Measurements from ENCODE around the gene DKK1.
A peak's percentile ranks its signal among the peaks of the same experiment; 100 is the strongest.

Gene DKK1

DNA sequence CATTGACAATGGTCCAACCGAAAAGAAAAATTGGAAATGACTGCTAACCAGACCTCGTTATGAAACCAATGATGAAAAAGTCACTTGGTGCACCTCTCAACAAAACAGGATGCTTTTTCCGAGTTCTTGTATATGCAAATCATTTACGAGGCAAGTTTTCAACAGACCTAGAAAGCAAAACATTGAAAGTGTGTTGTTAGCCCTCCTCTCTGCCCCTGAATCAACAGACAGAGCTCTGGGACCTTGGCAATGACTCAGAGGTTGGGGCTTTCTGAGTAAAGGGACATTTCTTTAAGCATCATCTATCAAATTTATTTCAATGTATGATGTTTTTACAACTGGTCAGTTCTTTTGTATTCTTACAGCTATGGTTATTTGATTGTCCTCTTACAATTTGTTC, 16.3 kb upstream of the DKK1 start:
- H3K4me3 ChIP-seq (ENCODE audit: low read length) = no peak overlapping the region
- H3K27me3 ChIP-seq (ENCODE audit: control insufficient read depth, insufficient read depth, low read length) = no peaks in the 10 kb centered on the region

DNA sequence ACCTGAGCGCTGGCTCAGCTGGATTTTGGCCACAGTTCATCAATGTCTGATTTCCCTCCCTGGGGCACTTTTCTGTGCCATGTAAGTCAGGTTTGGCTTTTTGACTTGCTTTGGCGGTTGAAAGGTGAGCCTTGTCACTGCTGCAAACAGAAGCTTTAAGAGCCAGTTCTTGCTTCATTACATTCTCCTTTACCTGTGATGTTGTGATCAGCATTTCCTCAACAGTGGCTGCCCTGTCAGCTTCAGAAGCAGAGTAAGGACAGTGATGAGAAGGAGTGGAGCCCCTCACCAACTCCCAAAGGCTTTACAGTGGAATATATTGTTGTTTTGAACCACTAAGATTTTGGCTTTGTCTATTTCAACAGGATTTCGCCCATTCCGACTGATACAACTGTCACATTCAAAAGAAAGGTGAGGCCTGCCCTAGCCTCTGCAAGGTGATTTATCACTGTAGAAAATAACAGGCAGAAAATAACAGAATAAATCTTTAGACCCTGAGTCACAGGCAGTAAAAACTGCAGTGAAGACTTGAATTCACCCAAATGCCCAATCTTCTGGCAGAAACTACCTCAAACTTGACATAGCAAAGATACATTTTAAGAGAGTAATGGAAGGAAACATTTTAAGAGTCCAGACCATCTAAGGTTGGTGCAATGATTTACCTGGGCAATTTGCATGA, 13.3 kb upstream of the DKK1 start:
- no peaks in the 10 kb centered on the region for H3K36me3 ChIP-seq (ENCODE audit: control insufficient read depth, insufficient read depth, low read length)
- no peak overlapping the region for H3K4me3 ChIP-seq (ENCODE audit: low read length)
- H3K4me1 ChIP-seq (ENCODE audit: control insufficient read depth, insufficient read depth, low read length) = no peaks in the 10 kb centered on the region
- H3K27ac ChIP-seq (ENCODE audit: low read depth, low read length) = no peak overlapping the region
- no peak overlapping the region for H3K9ac ChIP-seq (ENCODE audit: low read length)
- no peaks in the 10 kb centered on the region for H3K27me3 ChIP-seq (ENCODE audit: control insufficient read depth, insufficient read depth, low read length)

More for the DNA sequence above, 16.3 kb upstream of the DKK1 start:
- Histone ChIP-seq H3K9ac (ENCODE audit: low read length) (no peak overlapping the region), H3K27ac (ENCODE audit: low read depth, low read length) (no peak overlapping the region), H3K4me1 (ENCODE audit: control insufficient read depth, insufficient read depth, low read length) (no peaks in the 10 kb centered on the region), H3K36me3 (ENCODE audit: control insufficient read depth, insufficient read depth, low read length) (no peaks in the 10 kb centered on the region)

DNA sequence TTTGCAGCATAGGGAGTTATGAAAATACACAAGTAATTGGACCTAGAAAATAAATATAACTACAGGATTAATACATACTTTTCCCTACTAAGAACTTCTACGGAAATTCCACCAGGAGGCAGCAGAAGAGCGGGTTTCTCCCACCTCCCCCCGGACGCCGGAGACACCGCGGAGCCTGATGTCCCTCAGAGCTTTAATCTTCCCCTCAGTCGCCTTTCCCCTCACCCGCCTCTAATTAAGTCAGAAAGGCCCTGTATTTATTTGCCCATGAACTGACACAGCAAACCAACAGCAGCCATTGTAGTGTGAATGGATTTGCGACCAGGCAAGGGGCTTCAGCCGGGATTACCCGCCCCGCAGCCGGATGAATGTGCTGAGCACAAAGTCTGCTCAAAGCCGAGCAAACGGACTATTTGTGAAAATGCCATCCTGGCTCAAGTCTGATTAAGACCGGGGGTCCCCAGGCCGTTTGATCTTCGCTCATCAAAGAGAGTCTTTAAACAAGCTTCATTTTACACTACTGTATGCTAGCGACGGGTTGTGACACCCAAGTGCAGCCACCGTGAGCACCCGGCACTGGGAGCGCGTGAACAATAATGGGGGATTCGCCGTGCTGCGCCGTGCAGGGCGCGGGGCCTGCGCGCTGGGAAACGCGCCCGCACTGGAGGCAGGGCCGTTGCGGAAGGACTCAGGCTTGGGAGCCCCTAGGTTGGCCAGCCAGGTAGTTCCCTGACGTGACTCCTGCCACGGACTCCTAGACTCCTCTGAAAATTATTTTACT, 5.6 kb upstream of the DKK1 start:
- no peak overlapping the region for H3K9ac ChIP-seq (ENCODE audit: low read length)
- peak overlapping the region; percentile 65 for H3K4me3 ChIP-seq (ENCODE audit: low read length)
- no peaks in the 10 kb centered on the region for H3K4me1 ChIP-seq (ENCODE audit: control insufficient read depth, insufficient read depth, low read length)

DNA sequence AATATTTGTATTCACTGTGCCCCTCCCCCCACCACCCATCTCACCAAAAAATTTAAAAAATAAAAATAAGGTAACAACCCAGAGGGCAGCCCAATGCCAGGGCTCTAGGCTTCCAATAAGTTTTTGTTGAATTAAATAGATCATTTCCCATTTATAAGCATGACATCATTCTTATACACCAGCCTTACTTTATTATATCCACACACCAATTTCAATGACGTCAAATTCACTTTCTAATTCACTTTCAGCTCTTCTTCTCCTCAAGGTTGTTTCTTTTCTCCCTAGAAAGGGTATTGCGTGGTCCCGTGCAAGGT, 1.2 kb upstream of the DKK1 start:
- Histone ChIP-seq H3K27ac (ENCODE audit: low read depth, low read length) (no peak overlapping the region), H3K36me3 (ENCODE audit: control insufficient read depth, insufficient read depth, low read length) (no peaks in the 10 kb centered on the region), H3K4me1 (ENCODE audit: control insufficient read depth, insufficient read depth, low read length) (no peaks in the 10 kb centered on the region), H3K27me3 (ENCODE audit: control insufficient read depth, insufficient read depth, low read length) (peaks cover 9% of the 10 kb centered on the region), H3K4me3 (ENCODE audit: low read length) (peak overlapping the region; percentile 7), H3K9ac (ENCODE audit: low read length) (no peak overlapping the region)

More for the DNA sequence above, 5.6 kb upstream of the DKK1 start:
- Histone ChIP-seq H3K27me3 (ENCODE audit: control insufficient read depth, insufficient read depth, low read length) (peaks cover 4% of the 10 kb centered on the region), H3K36me3 (ENCODE audit: control insufficient read depth, insufficient read depth, low read length) (no peaks in the 10 kb centered on the region), H3K27ac (ENCODE audit: low read depth, low read length) (no peak overlapping the region)

DNA sequence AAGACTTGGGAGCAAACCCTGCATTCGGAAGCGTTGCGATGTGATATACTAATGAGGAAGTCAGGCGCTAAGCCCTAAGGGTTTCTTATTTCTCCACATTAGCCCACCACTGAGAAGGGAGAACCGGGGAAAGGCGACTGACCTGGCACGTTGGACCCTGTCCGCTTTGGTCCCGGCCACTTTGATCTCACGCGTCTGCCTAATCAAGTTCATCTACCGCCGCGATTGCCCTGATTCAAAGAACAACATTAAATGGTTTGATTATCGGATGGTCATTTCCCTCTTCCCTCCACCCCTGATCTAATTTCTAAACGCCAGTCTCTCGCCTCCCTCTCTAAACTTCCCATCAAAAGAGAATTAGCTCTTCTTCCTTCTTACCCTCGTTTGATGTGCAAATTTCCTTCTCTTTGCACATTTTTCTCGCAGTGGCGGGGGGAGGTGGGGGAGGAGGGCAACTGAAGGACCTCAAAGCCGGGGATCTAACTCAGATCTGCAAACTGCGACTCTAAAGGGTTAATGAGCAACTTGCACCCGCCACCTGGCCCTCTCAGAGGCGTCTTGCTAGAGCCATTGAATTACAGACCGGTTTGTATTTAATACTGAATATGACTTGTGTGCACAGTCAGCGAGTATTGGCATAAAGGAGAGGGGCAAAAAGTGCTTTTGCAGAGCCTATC, 687 bp upstream of the DKK1 start:
- no peak overlapping the region for H3K9ac ChIP-seq (ENCODE audit: low read length)
- peak overlapping the region; percentile 63 for H3K4me3 ChIP-seq (ENCODE audit: low read length)
- no peaks in the 10 kb centered on the region for H3K36me3 ChIP-seq (ENCODE audit: control insufficient read depth, insufficient read depth, low read length)
- peaks cover 9% of the 10 kb centered on the region for H3K27me3 ChIP-seq (ENCODE audit: control insufficient read depth, insufficient read depth, low read length)
- no peak overlapping the region for H3K27ac ChIP-seq (ENCODE audit: low read depth, low read length)
- H3K4me1 ChIP-seq (ENCODE audit: control insufficient read depth, insufficient read depth, low read length) = no peaks in the 10 kb centered on the region

DNA sequence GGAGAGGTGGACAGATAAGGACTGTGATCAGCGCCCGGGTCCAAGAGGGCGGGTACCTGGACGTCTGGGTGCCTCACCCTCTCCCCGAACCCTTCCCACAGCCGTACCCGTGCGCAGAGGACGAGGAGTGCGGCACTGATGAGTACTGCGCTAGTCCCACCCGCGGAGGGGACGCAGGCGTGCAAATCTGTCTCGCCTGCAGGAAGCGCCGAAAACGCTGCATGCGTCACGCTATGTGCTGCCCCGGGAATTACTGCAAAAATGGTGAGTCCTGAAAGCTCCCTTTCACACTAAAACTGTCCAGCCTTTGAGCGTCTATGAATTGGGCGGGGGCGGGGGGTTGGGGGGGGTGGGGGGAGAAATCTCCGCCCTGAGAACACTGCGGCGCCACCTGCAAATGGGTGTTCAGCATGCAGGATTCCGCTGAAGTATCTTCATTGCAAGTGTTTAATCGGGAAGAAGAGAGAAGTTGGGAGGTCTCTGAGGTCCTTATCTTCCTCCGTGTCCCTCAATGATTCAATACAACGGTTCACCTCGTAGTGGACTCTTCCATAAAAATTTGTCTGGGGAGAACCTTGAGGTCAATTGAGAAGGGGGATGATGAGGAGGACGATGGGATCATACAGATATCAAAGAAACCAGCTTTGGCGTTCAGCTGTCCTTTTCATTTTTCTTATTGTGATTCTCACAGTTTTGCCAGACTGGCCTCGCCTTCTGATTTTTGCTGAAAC, 906 bp downstream of the DKK1 start:
- no peaks in the 10 kb centered on the region for H3K4me1 ChIP-seq (ENCODE audit: control insufficient read depth, insufficient read depth, low read length)
- H3K27ac ChIP-seq (ENCODE audit: low read depth, low read length) = no peak overlapping the region
- H3K4me3 ChIP-seq (ENCODE audit: low read length) = peak overlapping the region; percentile 63
- H3K36me3 ChIP-seq (ENCODE audit: control insufficient read depth, insufficient read depth, low read length) = no peaks in the 10 kb centered on the region
- H3K27me3 ChIP-seq (ENCODE audit: control insufficient read depth, insufficient read depth, low read length) = peaks cover 5% of the 10 kb centered on the region
- H3K9ac ChIP-seq (ENCODE audit: low read length) = no peak overlapping the region

DNA sequence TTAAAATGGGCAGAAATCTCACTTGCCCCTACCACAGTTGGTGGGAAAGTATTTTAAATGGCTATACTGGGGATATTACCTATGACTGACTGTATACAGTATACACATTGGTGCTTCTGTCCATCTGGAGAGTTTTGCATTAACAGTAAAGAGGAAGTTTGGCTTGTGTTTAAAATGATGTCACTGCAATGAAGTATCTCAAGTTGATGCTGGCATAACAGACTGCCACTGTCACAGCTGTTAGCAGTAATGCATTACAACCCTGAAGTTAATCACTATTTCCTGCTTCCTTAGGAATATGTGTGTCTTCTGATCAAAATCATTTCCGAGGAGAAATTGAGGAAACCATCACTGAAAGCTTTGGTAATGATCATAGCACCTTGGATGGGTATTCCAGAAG, 1.9 kb downstream of the DKK1 start:
- no peaks in the 10 kb centered on the region for H3K36me3 ChIP-seq (ENCODE audit: control insufficient read depth, insufficient read depth, low read length)
- H3K27me3 ChIP-seq (ENCODE audit: control insufficient read depth, insufficient read depth, low read length) = peaks cover 5% of the 10 kb centered on the region
- no peak overlapping the region for H3K9ac ChIP-seq (ENCODE audit: low read length)
- no peak overlapping the region for H3K27ac ChIP-seq (ENCODE audit: low read depth, low read length)
- H3K4me1 ChIP-seq (ENCODE audit: control insufficient read depth, insufficient read depth, low read length) = no peaks in the 10 kb centered on the region
- no peak overlapping the region for H3K4me3 ChIP-seq (ENCODE audit: low read length)

DNA sequence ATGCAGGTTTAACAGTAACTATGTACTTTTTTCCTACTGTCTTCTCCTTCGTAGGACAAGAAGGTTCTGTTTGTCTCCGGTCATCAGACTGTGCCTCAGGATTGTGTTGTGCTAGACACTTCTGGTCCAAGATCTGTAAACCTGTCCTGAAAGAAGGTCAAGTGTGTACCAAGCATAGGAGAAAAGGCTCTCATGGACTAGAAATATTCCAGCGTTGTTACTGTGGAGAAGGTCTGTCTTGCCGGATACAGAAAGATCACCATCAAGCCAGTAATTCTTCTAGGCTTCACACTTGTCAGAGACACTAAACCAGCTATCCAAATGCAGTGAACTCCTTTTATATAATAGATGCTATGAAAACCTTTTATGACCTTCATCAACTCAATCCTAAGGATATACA, 2.4 kb downstream of the DKK1 start:
- no peaks in the 10 kb centered on the region for H3K4me1 ChIP-seq (ENCODE audit: control insufficient read depth, insufficient read depth, low read length)
- peaks cover 5% of the 10 kb centered on the region for H3K27me3 ChIP-seq (ENCODE audit: control insufficient read depth, insufficient read depth, low read length)

DNA sequence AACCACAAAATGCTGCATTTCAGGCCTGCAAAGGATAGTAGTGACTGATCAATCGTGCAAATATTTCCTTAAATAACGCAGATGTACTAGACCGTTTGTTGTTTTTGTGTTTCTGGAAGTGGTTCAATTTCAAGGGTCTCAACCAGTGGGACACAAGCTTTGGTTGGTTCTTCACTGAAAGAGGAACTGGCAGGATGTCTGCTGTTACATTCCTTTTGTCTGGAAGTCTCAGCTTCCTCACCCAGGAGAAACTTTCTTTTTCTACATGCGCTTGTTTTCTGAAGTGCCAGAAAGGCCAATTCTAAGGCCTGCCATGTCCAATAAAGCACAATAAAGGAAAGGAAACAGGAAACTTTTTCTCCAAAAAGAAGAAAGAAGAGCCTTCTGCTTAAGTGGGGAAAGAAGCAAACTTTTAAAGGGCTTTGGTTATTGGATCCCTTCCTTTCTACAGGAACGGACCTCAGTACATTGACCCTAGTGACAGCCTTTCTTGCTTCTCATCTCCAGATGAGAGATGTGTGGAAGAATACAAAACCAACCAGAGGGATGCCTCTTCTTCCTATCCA, 4.1 kb downstream of the DKK1 start:
- no peak overlapping the region for H3K9ac ChIP-seq (ENCODE audit: low read length)

More for the DNA sequence above, 2.4 kb downstream of the DKK1 start:
- no peak overlapping the region for H3K9ac ChIP-seq (ENCODE audit: low read length)
- H3K4me3 ChIP-seq (ENCODE audit: low read length) = no peak overlapping the region
- H3K36me3 ChIP-seq (ENCODE audit: control insufficient read depth, insufficient read depth, low read length) = no peaks in the 10 kb centered on the region
- H3K27ac ChIP-seq (ENCODE audit: low read depth, low read length) = no peak overlapping the region

DNA sequence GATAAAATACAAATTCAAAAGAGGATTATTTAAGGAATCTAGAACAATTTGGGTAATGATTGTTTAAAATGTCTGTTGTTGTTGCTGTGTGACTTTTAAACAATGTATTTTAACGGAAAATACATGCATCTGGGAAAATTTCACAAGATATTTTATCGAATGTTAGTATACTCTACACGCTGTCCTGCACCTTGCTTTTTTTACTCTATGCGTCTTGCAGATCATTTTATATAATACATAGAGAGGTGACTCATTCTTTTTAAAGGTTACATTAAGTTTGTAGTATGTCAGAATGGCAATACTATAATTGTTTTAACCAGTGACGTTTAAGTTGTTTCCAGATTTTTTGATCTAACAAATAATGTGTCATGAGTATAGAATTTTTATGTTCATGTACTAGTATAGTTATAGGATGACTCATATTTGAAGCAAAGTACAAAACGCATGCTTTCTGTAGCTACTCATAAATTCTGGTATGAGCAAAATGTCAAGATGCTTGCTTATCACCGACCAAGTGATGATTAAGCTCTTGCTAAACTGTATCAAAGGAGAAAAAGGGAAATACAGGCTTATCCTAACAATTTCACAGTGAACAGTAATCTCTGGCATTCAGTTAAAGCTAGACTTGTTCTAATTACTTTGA, 4.9 kb downstream of the DKK1 start:
- no peak overlapping the region for H3K4me3 ChIP-seq (ENCODE audit: low read length)
- no peak overlapping the region for H3K9ac ChIP-seq (ENCODE audit: low read length)
- peaks cover 5% of the 10 kb centered on the region for H3K27me3 ChIP-seq (ENCODE audit: control insufficient read depth, insufficient read depth, low read length)
- H3K4me1 ChIP-seq (ENCODE audit: control insufficient read depth, insufficient read depth, low read length) = no peaks in the 10 kb centered on the region
- H3K27ac ChIP-seq (ENCODE audit: low read depth, low read length) = no peak overlapping the region
- H3K36me3 ChIP-seq (ENCODE audit: control insufficient read depth, insufficient read depth, low read length) = no peaks in the 10 kb centered on the region

More for the DNA sequence above, 4.1 kb downstream of the DKK1 start:
- Histone ChIP-seq H3K27ac (ENCODE audit: low read depth, low read length) (no peak overlapping the region), H3K4me1 (ENCODE audit: control insufficient read depth, insufficient read depth, low read length) (no peaks in the 10 kb centered on the region), H3K27me3 (ENCODE audit: control insufficient read depth, insufficient read depth, low read length) (peaks cover 5% of the 10 kb centered on the region), H3K36me3 (ENCODE audit: control insufficient read depth, insufficient read depth, low read length) (no peaks in the 10 kb centered on the region), H3K4me3 (ENCODE audit: low read length) (no peak overlapping the region)

DNA sequence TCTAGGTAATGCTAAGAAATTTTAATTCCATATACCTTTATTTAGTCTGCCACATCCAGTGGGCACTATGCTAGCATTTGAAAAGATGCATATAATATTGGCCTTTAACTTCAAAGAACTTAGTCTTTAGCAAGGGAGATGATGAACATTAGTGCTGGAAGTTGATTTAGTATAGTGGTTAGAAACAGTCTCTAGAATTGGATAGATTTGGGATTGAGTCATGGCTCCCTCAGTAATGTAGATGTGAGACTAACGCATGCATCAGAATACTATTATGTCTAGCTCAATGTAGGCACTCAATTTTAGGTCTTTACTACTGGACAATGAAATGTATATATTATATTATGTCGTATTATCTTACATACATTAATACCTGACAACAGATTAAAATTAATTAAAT, 5.8 kb downstream of the DKK1 start:
- H3K9ac ChIP-seq (ENCODE audit: low read length) = no peak overlapping the region
- no peaks in the 10 kb centered on the region for H3K36me3 ChIP-seq (ENCODE audit: control insufficient read depth, insufficient read depth, low read length)
- H3K27ac ChIP-seq (ENCODE audit: low read depth, low read length) = no peak overlapping the region
- H3K4me3 ChIP-seq (ENCODE audit: low read length) = no peak overlapping the region
- no peaks in the 10 kb centered on the region for H3K4me1 ChIP-seq (ENCODE audit: control insufficient read depth, insufficient read depth, low read length)
- H3K27me3 ChIP-seq (ENCODE audit: control insufficient read depth, insufficient read depth, low read length) = no peaks in the 10 kb centered on the region
